ENCODE data around the gene MRGPRX2.

The MRGPRX2 gene

GRCh38 chr11:19072464-19072863, 11.9 kb upstream of the MRGPRX2 start:
- DNase-seq (ENCODE audit: low spot score): no peak

GRCh38 chr11:19071255-19071654, 10.7 kb upstream of the MRGPRX2 start:
- Histone ChIP-seq H3K4ac (ENCODE audit: low read length) (no peak overlapping the region), H3K27me3 (ENCODE audit: control insufficient read depth in 3 of 3, insufficient read depth in 3 of 3, low read depth in 1 of 3, low read length in 3 of 3) (peaks cover 0 to 40% (median 0%) of the 10 kb centered on the region in 3 experiments), H4K91ac (ENCODE audit: low read depth, low read length, poor library complexity) (no peak overlapping the region), H3K14ac (ENCODE audit: low read length) (no peak overlapping the region), H3K4me1 (ENCODE audit: control insufficient read depth in 2 of 2, insufficient read depth in 1 of 2, low read depth in 1 of 2, low read length in 2 of 2) (no peaks in the 10 kb centered on the region), H2BK12ac (ENCODE audit: low read length) (no peak overlapping the region), H2BK120ac (ENCODE audit: low read depth, low read length) (no peak overlapping the region), H3K36me3 (replicated peaks in 1 of 2; ENCODE audit: control insufficient read depth in 2 of 2, insufficient read depth in 2 of 2, low read length in 2 of 2) (no peaks in the 10 kb centered on the region), H3K79me1 (ENCODE audit: low read depth, low read length) (no peaks in the 10 kb centered on the region), H3K27ac (replicated peaks; ENCODE audit: low read length) (no peak overlapping the region), H2BK15ac (ENCODE audit: low read length) (no peak overlapping the region), H2AK5ac (ENCODE audit: low read depth, low read length) (no peak overlapping the region), H4K8ac (ENCODE audit: low read depth, low read length) (no peak overlapping the region), H2BK5ac (ENCODE audit: low read length) (no peak overlapping the region), H2AFZ (ENCODE audit: low read length) (no peak overlapping the region), H3K23ac (ENCODE audit: low read depth, low read length, poor library complexity) (no peak overlapping the region), H3K18ac (ENCODE audit: low read length) (no peak overlapping the region), H3K9me3 (replicated peaks in 1 of 2; ENCODE audit: control insufficient read depth in 2 of 2, insufficient read depth in 1 of 2, low read depth in 1 of 2, low read length in 2 of 2) (no peaks in the 10 kb centered on the region), H3K4me3 (ENCODE audit: low read length in 2 of 2) (no peak overlapping the region), H3K9ac (ENCODE audit: low read depth, low read length, poor library complexity) (no peak overlapping the region), H3K4me2 (ENCODE audit: insufficient read depth, low read length, poor library complexity, severe bottlenecking) (no peak overlapping the region)
- DNase-seq (ENCODE audit: low spot score): peak; percentile 61
- WGBS, 2 donors (ENCODE audit: extremely low coverage in 2 of 2, insufficient read length in 2 of 2, insufficient replicate concordance in 1 of 2): no CpG with 5 or more reads among the region's 11 CpGs

More at GRCh38 chr11:19072464-19072863, 11.9 kb upstream of the MRGPRX2 start:
- H3K9me3 ChIP-seq (replicated peaks in 1 of 2; ENCODE audit: control insufficient read depth in 2 of 2, insufficient read depth in 1 of 2, low read depth in 1 of 2, low read length in 2 of 2): no peaks in the 10 kb centered on the region
- no peak overlapping the region for H3K4me3 ChIP-seq (ENCODE audit: low read length in 2 of 2)
- H3K14ac ChIP-seq (ENCODE audit: low read length): peak overlapping the region; percentile 76
- H3K27ac ChIP-seq (replicated peaks; ENCODE audit: low read length): no peak overlapping the region
- no peaks in the 10 kb centered on the region for H3K4me1 ChIP-seq (ENCODE audit: control insufficient read depth in 2 of 2, insufficient read depth in 1 of 2, low read depth in 1 of 2, low read length in 2 of 2)
- no peaks in the 10 kb centered on the region for H3K79me1 ChIP-seq (ENCODE audit: low read depth, low read length)
- H3K9ac ChIP-seq (ENCODE audit: low read depth, low read length, poor library complexity): no peak overlapping the region
- H3K4ac ChIP-seq (ENCODE audit: low read length): no peak overlapping the region
- peak overlapping the region; percentile 54 for H3K18ac ChIP-seq (ENCODE audit: low read length)
- no peak overlapping the region for H3K4me2 ChIP-seq (ENCODE audit: insufficient read depth, low read length, poor library complexity, severe bottlenecking)
- H3K27me3 ChIP-seq (ENCODE audit: control insufficient read depth in 3 of 3, insufficient read depth in 3 of 3, low read depth in 1 of 3, low read length in 3 of 3): peaks cover 0 to 50% (median 0%) of the 10 kb centered on the region in 3 experiments
- no peak overlapping the region for H2BK15ac ChIP-seq (ENCODE audit: low read length)
- no peaks in the 10 kb centered on the region for H3K36me3 ChIP-seq (replicated peaks in 1 of 2; ENCODE audit: control insufficient read depth in 2 of 2, insufficient read depth in 2 of 2, low read length in 2 of 2)
- H2AK5ac ChIP-seq (ENCODE audit: low read depth, low read length): peak overlapping the region; percentile 27
- H4K8ac ChIP-seq (ENCODE audit: low read depth, low read length): no peak overlapping the region
- H2BK120ac ChIP-seq (ENCODE audit: low read depth, low read length): no peak overlapping the region
- no peak overlapping the region for H2AFZ ChIP-seq (ENCODE audit: low read length)
- H3K23ac ChIP-seq (ENCODE audit: low read depth, low read length, poor library complexity): peak overlapping the region; percentile 90
- no CpG with 5 or more reads among the region's 5 CpGs for WGBS, 2 donors (ENCODE audit: extremely low coverage in 2 of 2, insufficient read length in 2 of 2, insufficient replicate concordance in 1 of 2)
- H4K91ac ChIP-seq (ENCODE audit: low read depth, low read length, poor library complexity): no peak overlapping the region
- H2BK5ac ChIP-seq (ENCODE audit: low read length): no peak overlapping the region
- no peak overlapping the region for H2BK12ac ChIP-seq (ENCODE audit: low read length)

- Histone ChIP-seq H3K9ac (ENCODE audit: low read depth, low read length, poor library complexity) (no peak overlapping the region), H3K4me2 (ENCODE audit: insufficient read depth, low read length, poor library complexity, severe bottlenecking) (no peak overlapping the region), H2BK12ac (ENCODE audit: low read length) (no peak overlapping the region), H2BK15ac (ENCODE audit: low read length) (no peak overlapping the region), H4K91ac (ENCODE audit: low read depth, low read length, poor library complexity) (no peak overlapping the region), H3K23ac (ENCODE audit: low read depth, low read length, poor library complexity) (no peak overlapping the region), H2BK5ac (ENCODE audit: low read length) (no peak overlapping the region), H3K14ac (ENCODE audit: low read length) (no peak overlapping the region), H2AK5ac (ENCODE audit: low read depth, low read length) (no peak overlapping the region), H3K27ac (replicated peaks; ENCODE audit: low read length) (no peak overlapping the region), H3K9me3 (replicated peaks in 1 of 2; ENCODE audit: control insufficient read depth in 2 of 2, insufficient read depth in 1 of 2, low read depth in 1 of 2, low read length in 2 of 2) (no peaks in the 10 kb centered on the region), H4K8ac (ENCODE audit: low read depth, low read length) (no peak overlapping the region), H3K4me3 (ENCODE audit: low read length in 2 of 2) (no peak overlapping the region), H3K36me3 (replicated peaks in 1 of 2; ENCODE audit: control insufficient read depth in 2 of 2, insufficient read depth in 2 of 2, low read length in 2 of 2) (no peaks in the 10 kb centered on the region), H3K4ac (ENCODE audit: low read length) (no peak overlapping the region), H3K79me1 (ENCODE audit: low read depth, low read length) (no peaks in the 10 kb centered on the region), H3K4me1 (ENCODE audit: control insufficient read depth in 2 of 2, insufficient read depth in 1 of 2, low read depth in 1 of 2, low read length in 2 of 2) (peaks cover 0 to 2% of the 10 kb centered on the region in 2 donors), H2BK120ac (ENCODE audit: low read depth, low read length) (no peak overlapping the region), H3K27me3 (ENCODE audit: control insufficient read depth in 3 of 3, insufficient read depth in 3 of 3, low read depth in 1 of 3, low read length in 3 of 3) (peaks cover 0 to 32% (median 0%) of the 10 kb centered on the region in 3 experiments), H3K18ac (ENCODE audit: low read length) (no peak overlapping the region), H2AFZ (ENCODE audit: low read length) (no peak overlapping the region)
- no CpG with 5 or more reads among the region's 5 CpGs for WGBS, 2 donors (ENCODE audit: extremely low coverage in 2 of 2, insufficient read length in 2 of 2, insufficient replicate concordance in 1 of 2)
- no peak for DNase-seq (ENCODE audit: low spot score)
Measured at GRCh38 chr11:19059833-19060232, 684 bp downstream of the MRGPRX2 start.

- Histone ChIP-seq H2BK5ac (ENCODE audit: low read length) (no peak overlapping the region), H3K4me3 (ENCODE audit: low read length in 2 of 2) (no peak overlapping the region)
- no CpG with 5 or more reads among the region's 17 CpGs for WGBS, 2 donors (ENCODE audit: extremely low coverage in 2 of 2, insufficient read length in 2 of 2, insufficient replicate concordance in 1 of 2)
Measured at GRCh38 chr11:19055905-19056304, 4.6 kb downstream of the MRGPRX2 start.

More at GRCh38 chr11:19055905-19056304, 4.6 kb downstream of the MRGPRX2 start:
- H3K14ac ChIP-seq (ENCODE audit: low read length): peak overlapping the region; percentile 63
- H2AK5ac ChIP-seq (ENCODE audit: low read depth, low read length): no peak overlapping the region
- peak overlapping the region; percentile 36 for H3K18ac ChIP-seq (ENCODE audit: low read length)
- no peak overlapping the region for H3K27ac ChIP-seq (replicated peaks; ENCODE audit: low read length)
- H4K8ac ChIP-seq (ENCODE audit: low read depth, low read length): no peak overlapping the region
- no peak overlapping the region for H2BK12ac ChIP-seq (ENCODE audit: low read length)
- no peak overlapping the region for H2BK120ac ChIP-seq (ENCODE audit: low read depth, low read length)
- no peak overlapping the region for H3K9ac ChIP-seq (ENCODE audit: low read depth, low read length, poor library complexity)
- H3K23ac ChIP-seq (ENCODE audit: low read depth, low read length, poor library complexity): no peak overlapping the region
- H3K9me3 ChIP-seq (replicated peaks in 1 of 2; ENCODE audit: control insufficient read depth in 2 of 2, insufficient read depth in 1 of 2, low read depth in 1 of 2, low read length in 2 of 2): no peaks in the 10 kb centered on the region
- no peak overlapping the region for H2AFZ ChIP-seq (ENCODE audit: low read length)
- H3K4ac ChIP-seq (ENCODE audit: low read length): no peak overlapping the region
- no peak overlapping the region for H3K4me2 ChIP-seq (ENCODE audit: insufficient read depth, low read length, poor library complexity, severe bottlenecking)
- H2BK15ac ChIP-seq (ENCODE audit: low read length): no peak overlapping the region
- H3K4me1 ChIP-seq (ENCODE audit: control insufficient read depth in 2 of 2, insufficient read depth in 1 of 2, low read depth in 1 of 2, low read length in 2 of 2): peaks cover 0 to 2% of the 10 kb centered on the region in 2 donors
- H4K91ac ChIP-seq (ENCODE audit: low read depth, low read length, poor library complexity): no peak overlapping the region
- no peak for DNase-seq (ENCODE audit: low spot score)
- H3K27me3 ChIP-seq (ENCODE audit: control insufficient read depth in 3 of 3, insufficient read depth in 3 of 3, low read depth in 1 of 3, low read length in 3 of 3): peaks cover 0 to 32% (median 0%) of the 10 kb centered on the region in 3 experiments
- no peaks in the 10 kb centered on the region for H3K79me1 ChIP-seq (ENCODE audit: low read depth, low read length)
- no peaks in the 10 kb centered on the region for H3K36me3 ChIP-seq (replicated peaks in 1 of 2; ENCODE audit: control insufficient read depth in 2 of 2, insufficient read depth in 2 of 2, low read length in 2 of 2)

Data from neuronal stem cell (in vitro differentiated cells).